MM.1S (cell line): ENCODE data around the gene RPH3AL.

ENCODE experiments used
- DNase-seq: peaks from one replicate; pipeline ENCODE4 v3.0.0-alpha.2; 2015
- H2AFZ ChIP-seq: fragments of 300-600 bp; sonication (generic); 2 replicates; pipeline ENCODE4 v1.6.0; 2016; ENCODE audit warnings: antibody characterized with exemption, low read length
- H3F3A ChIP-seq: fragments of 300-600 bp; sonication (generic); 2 replicates; pipeline ENCODE4 v1.6.1; 2016; ENCODE audit warnings: mild to moderate bottlenecking, antibody characterized with exemption, low read length, moderate library complexity, mixed read lengths; ENCODE audit not compliant: insufficient read depth
- H3K27ac ChIP-seq: fragments of 300-600 bp; sonication (generic); 2 replicates; pipeline ENCODE4 v1.5.1; 2016; ENCODE audit warnings: mild to moderate bottlenecking, low read length
- H3K27me3 ChIP-seq: fragments of 300-600 bp; sonication (generic); replicated peaks from 2 replicates; pipeline ENCODE4 v1.6.0; 2016; ENCODE audit warnings: low read length; ENCODE audit not compliant: insufficient read depth
- H3K36me3 ChIP-seq: fragments of 300-600 bp; sonication (generic); replicated peaks from 2 replicates; pipeline ENCODE4 v1.6.1; 2016; ENCODE audit warnings: mild to moderate bottlenecking, low read length, mixed read lengths; ENCODE audit not compliant: insufficient read depth
- H3K4me1 ChIP-seq: fragments of 300-600 bp; sonication (generic); 2 replicates; pipeline ENCODE4 v1.6.1; 2016; ENCODE audit warnings: low read length, mixed read lengths
- H3K4me2 ChIP-seq: fragments of 300-600 bp; sonication (generic); 2 replicates; pipeline ENCODE4 v1.6.0; 2016; ENCODE audit warnings: low read depth, low read length
- H3K4me3 ChIP-seq: fragments of 300-600 bp; sonication (generic); 2 replicates; pipeline ENCODE4 v1.5.1; 2016; ENCODE audit warnings: low read length, mixed read lengths
- H3K79me2 ChIP-seq: fragments of 300-600 bp; sonication (generic); 2 replicates; pipeline ENCODE4 v1.6.1; 2016; ENCODE audit warnings: mixed run types, low read length, mixed read lengths
- H3K9ac ChIP-seq: fragments of 300-600 bp; sonication (generic); 2 replicates; pipeline ENCODE4 v1.6.1; 2016; ENCODE audit warnings: low read length, mixed read lengths
- H3K9me2 ChIP-seq: fragments of 300-600 bp; sonication (generic); replicated peaks from 2 replicates; pipeline ENCODE4 v1.6.1; 2016; ENCODE audit warnings: mild to moderate bottlenecking, low read length, mixed read lengths; ENCODE audit not compliant: insufficient read depth
- H3K9me3 ChIP-seq: fragments of 300-600 bp; sonication (generic); replicated peaks from 2 replicates; pipeline ENCODE4 v1.6.1; 2016; ENCODE audit warnings: mild to moderate bottlenecking, low read length, mixed read lengths; ENCODE audit not compliant: insufficient read depth
- H4K20me1 ChIP-seq: fragments of 300-600 bp; sonication (generic); 2 replicates; pipeline ENCODE4 v1.6.1; 2016; ENCODE audit warnings: mild to moderate bottlenecking, low read length, moderate library complexity, mixed read lengths; ENCODE audit not compliant: insufficient read depth
- EZH2 ChIP-seq: fragments of 300-600 bp; sonication (generic); optimal IDR thresholded peaks from 2 replicates; pipeline ENCODE3; 2017; ENCODE audit warnings: low read depth, mild to moderate bottlenecking, antibody characterized with exemption, low read length, mixed read lengths
- EZH2phosphoT487 ChIP-seq: fragments of 300-600 bp; sonication (generic); IDR thresholded peaks from 2 replicates; pipeline ENCODE4 v1.6.1; 2018; ENCODE audit warnings: antibody characterized with exemption, low read length
- TF ChIP-seq, protein P1 (sequence below): fragments of 300-600 bp; sonication (generic); IDR thresholded peaks from 2 replicates; pipeline ENCODE4 v1.5.1; 2016; ENCODE audit warnings: antibody characterized with exemption, low read length, mixed read lengths

Gene RPH3AL

GRCh38 chr17:304461-304860, 48.1 kb downstream of the RPH3AL start:
- Histone ChIP-seq H3K9me2 (no peaks in the 10 kb centered on the region), H3K4me1 (no peaks in the 10 kb centered on the region), H4K20me1 (no peaks in the 10 kb centered on the region), H3K4me3 (no peak overlapping the region), H3K27me3 (peaks cover 80% of the 10 kb centered on the region), H3K36me3 (no peaks in the 10 kb centered on the region), H3K9ac (no peak overlapping the region), H3K9me3 (no peaks in the 10 kb centered on the region), H3K79me2 (no peaks in the 10 kb centered on the region), H3K27ac (no peak overlapping the region), H2AFZ (no peak overlapping the region), H3F3A (no peaks in the 10 kb centered on the region), H3K4me2 (no peak overlapping the region)
- TF ChIP-seq EZH2 (no peak), EZH2phosphoT487 (no peak)
- TF ChIP-seq, protein P1, sequence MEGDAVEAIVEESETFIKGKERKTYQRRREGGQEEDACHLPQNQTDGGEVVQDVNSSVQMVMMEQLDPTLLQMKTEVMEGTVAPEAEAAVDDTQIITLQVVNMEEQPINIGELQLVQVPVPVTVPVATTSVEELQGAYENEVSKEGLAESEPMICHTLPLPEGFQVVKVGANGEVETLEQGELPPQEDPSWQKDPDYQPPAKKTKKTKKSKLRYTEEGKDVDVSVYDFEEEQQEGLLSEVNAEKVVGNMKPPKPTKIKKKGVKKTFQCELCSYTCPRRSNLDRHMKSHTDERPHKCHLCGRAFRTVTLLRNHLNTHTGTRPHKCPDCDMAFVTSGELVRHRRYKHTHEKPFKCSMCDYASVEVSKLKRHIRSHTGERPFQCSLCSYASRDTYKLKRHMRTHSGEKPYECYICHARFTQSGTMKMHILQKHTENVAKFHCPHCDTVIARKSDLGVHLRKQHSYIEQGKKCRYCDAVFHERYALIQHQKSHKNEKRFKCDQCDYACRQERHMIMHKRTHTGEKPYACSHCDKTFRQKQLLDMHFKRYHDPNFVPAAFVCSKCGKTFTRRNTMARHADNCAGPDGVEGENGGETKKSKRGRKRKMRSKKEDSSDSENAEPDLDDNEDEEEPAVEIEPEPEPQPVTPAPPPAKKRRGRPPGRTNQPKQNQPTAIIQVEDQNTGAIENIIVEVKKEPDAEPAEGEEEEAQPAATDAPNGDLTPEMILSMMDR, result no peak
- no peak for DNase-seq

GRCh38 chr17:303168-303567, 49.4 kb downstream of the RPH3AL start:
- TF ChIP-seq, protein P1, result no peak
- TF ChIP-seq EZH2 (no peak), EZH2phosphoT487 (no peak)
- Histone ChIP-seq H3K9me2 (no peaks in the 10 kb centered on the region), H4K20me1 (no peaks in the 10 kb centered on the region), H3K27me3 (peaks cover 80% of the 10 kb centered on the region), H3F3A (no peaks in the 10 kb centered on the region), H3K27ac (no peak overlapping the region), H2AFZ (no peak overlapping the region), H3K9me3 (no peaks in the 10 kb centered on the region), H3K9ac (no peak overlapping the region), H3K79me2 (no peaks in the 10 kb centered on the region), H3K4me1 (no peaks in the 10 kb centered on the region), H3K4me2 (no peak overlapping the region), H3K36me3 (no peaks in the 10 kb centered on the region), H3K4me3 (no peak overlapping the region)
- DNase-seq, result no peak

DNA sequence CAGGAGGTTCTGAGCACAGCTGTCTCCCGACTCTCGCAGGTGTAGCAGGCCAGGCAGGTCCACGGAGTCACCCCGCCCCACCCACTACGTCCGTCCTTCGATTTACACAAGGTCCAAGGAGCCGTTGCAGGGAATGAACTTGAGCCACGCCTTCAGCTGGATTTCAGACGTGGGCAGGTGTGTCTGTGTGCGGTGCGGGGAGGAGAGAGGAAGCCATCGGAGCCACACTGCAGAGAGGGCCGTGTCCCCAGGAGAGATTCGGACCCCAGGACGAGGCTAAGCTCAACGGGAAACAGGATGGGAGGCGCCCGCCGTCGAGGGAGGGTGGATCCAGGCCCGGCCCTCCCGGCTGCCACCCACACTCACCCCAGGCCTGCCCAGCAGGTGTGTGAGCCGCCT, 50.3 kb downstream of the RPH3AL start:
- no peak for DNase-seq
- H3K4me1 ChIP-seq, result no peaks in the 10 kb centered on the region
- no peaks in the 10 kb centered on the region for H3K79me2 ChIP-seq
- H3K9me2 ChIP-seq, result no peaks in the 10 kb centered on the region
- H2AFZ ChIP-seq, result no peak overlapping the region
- no peaks in the 10 kb centered on the region for H3F3A ChIP-seq
- H3K9ac ChIP-seq, result no peak overlapping the region
- no peaks in the 10 kb centered on the region for H4K20me1 ChIP-seq
- H3K27ac ChIP-seq, result no peak overlapping the region
- no peak overlapping the region for H3K4me3 ChIP-seq
- TF ChIP-seq, protein P1, result no peak
- TF ChIP-seq EZH2, result no peak
- no peak for TF ChIP-seq EZH2phosphoT487
- no peaks in the 10 kb centered on the region for H3K36me3 ChIP-seq
- H3K9me3 ChIP-seq, result no peaks in the 10 kb centered on the region
- no peak overlapping the region for H3K4me2 ChIP-seq
- peaks cover 80% of the 10 kb centered on the region for H3K27me3 ChIP-seq
